Activated effector memory CD4-positive, alpha-beta T cell treated with anti-CD3 and anti-CD28 coated beads, Interleukin-2, amount 50 U/mL, for 16 hours (primary cell): ENCODE results near the gene EXOC6B.
"Not testable (repeated sequence)": the region's sequence is repeated elsewhere in the genome, so short reads cannot be mapped to it uniquely, and the experiment has no call there.

Experiments
- DNase-seq: peaks from one replicate; pipeline ENCODE4 v3.0.0-alpha.2; 2020

Gene EXOC6B

GRCh38 chr2:72535586-72535985 lies 290.2 kb downstream of the EXOC6B start:
- not testable (repeated sequence) for DNase-seq

DNA sequence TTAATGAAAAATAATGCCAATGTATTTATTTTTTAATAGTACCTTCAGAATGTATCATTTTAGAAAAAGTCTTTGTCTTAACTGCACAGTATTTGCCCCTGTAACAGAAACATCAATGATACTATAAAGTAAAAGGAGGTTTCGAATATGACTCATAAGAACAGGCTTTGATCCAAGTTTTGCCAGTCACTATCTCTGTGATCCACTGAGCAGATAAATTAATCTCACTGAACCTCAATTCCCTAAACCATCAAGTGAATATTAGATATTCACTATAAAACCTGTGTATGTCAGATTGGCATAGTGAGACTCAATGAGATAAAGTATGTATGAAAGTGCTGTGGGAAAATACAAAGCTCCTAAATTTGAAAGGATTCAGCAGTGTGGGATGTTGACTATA lies 292.1 kb downstream of the EXOC6B start:
- DNase-seq, result no peak

GRCh38 chr2:72527424-72527823 lies 298.4 kb downstream of the EXOC6B start:
- DNase-seq, result no peak

GRCh38 chr2:72526623-72527022 lies 299.2 kb downstream of the EXOC6B start:
- no peak for DNase-seq

GRCh38 chr2:72524071-72524470 lies 301.8 kb downstream of the EXOC6B start:
- no peak for DNase-seq

DNA sequence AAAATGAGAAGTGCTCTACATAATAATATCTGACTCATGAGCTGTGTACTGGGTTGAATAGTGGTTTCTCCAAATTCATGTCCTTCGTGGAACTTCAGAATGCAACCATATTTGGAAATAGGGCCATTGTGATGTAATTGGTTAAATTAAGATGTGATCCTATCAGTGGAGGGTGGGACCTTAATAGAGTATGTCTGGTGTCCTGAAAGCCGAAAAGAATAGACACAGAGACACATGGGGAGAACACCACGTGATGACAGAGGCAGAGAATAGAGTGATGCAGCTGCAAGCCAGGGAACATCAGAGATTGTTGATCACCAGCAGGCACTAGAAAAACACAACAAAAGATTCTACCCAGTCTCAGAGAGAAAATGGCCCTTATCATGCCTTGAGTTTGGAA lies 310.1 kb downstream of the EXOC6B start:
- no peak for DNase-seq

DNA sequence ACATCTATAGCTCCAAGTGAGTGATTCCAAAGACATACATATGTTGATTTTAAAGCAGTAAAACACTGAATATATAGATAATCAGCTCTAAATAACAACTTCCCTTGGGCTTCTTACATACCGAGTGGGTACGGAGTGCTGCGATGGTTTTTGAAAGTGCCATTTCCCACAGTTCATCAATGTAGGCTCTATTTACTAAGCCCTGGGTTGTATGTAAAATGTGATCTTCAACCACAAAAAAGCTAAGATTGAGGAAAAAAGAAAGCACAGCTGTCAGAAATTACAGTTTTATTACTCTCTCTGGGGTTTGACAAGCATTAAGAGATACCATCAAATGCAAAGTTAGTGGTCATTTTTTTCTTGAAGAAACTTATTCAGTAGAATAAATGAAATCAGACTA lies 312.8 kb downstream of the EXOC6B start:
- DNase-seq, result no peak

DNA sequence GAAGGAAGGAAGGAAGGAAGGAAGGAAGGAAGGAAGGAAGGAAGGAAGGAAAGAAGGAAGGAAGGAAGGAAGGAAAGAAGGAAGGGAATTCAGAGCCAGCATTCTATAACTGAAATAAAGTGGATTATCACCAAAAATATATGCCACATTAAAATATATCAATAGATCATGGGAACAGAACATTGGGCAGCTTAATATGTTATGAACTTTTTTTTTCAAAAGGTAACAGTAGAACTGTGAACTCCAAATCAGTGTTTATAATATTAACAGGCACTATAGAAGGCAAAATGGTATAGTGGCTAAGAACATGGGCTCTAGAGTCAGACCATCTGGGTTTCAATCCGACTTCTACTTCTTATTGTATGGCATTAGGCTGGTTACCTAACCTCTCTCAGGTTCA lies 313.5 kb downstream of the EXOC6B start:
- DNase-seq, result no peak

DNA sequence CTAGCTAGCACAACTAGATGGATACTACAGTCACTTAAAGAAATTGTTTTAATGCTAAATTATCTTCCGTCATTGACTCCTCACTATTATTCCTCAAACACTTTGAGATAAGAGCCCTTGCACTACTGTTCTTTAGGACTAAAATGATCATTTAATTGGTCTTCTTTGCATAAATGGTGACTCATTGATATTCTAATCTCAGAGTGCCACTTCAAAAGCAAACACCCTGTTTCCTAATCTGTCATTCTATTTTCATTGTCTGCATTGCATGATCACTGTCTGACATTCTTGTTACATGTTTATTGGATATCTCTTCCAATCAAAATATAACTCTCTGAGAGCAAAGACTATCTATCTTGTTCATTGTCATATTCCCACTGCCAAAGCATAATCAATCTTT lies 313.9 kb downstream of the EXOC6B start:
- DNase-seq, result no peak

DNA sequence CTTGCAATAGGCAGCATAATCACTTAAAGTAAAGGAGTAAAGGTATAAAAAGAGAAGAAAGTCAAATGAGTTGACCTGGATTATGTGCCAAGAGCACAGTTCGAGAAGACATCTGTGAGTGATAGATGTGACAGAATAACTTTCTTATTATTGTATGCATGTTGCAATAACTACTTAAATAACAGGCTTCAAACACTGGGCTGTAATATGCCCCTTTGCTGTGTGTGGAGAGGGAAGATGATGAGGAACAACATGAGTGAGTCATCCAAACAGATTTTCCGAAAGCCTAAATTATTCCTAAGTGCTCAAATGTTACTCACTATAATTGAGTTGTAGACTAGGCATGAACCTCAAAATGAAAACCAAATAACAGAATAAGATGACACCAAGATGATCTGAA lies 328.1 kb downstream of the EXOC6B start:
- no peak for DNase-seq

DNA sequence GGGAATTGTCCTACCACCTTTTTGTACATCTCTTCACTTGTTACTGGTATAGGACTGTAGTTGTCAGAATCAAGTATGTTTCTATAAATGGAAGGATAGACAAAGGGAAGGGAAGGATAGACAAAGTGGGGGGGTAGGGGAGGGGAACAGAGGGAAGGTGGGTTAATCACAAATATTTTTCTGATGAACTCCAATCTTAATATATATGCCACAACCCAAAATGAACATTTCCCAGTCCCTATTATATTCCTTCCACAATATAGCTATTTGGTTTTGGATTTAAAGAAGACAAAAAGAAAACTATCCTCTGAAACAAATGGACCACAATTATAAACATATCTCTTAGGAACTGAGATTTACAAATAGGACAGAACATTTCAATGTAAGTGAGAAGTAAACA lies 329.4 kb downstream of the EXOC6B start:
- no peak for DNase-seq

GRCh38 chr2:72494392-72494791 lies 331.4 kb downstream of the EXOC6B start:
- no peak for DNase-seq

- not testable (repeated sequence) for DNase-seq
Observed at GRCh38 chr2:72484622-72485021, 341.2 kb downstream of the EXOC6B start.

- no peak for DNase-seq
Observed at GRCh38 chr2:72483346-72483745, 342.5 kb downstream of the EXOC6B start.

DNA sequence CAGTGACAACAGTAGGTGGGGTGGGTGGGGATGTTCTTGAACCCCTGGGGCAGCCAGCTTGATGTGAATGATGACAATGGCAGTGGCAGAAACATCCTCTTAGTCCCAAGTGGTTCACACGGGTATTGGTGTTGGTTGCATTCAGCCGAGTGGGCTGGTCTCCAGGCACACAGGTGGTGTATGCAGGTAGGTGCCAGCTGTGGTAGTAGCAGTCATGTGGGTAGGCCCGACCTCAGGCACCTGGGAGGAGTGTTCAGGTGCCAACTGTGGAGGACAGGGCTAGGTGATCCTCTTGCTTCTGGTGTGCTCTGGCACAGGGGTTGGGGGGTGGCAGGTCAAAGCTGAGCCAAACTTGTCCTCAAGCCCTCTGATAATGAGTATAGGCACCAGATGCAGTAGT lies 350.6 kb downstream of the EXOC6B start:
- DNase-seq, result no peak

- no peak for DNase-seq
Observed at GRCh38 chr2:72457801-72458516, 367.9 kb downstream of the EXOC6B start.

GRCh38 chr2:72454189-72454588 lies 371.6 kb downstream of the EXOC6B start:
- DNase-seq, result no peak

DNA sequence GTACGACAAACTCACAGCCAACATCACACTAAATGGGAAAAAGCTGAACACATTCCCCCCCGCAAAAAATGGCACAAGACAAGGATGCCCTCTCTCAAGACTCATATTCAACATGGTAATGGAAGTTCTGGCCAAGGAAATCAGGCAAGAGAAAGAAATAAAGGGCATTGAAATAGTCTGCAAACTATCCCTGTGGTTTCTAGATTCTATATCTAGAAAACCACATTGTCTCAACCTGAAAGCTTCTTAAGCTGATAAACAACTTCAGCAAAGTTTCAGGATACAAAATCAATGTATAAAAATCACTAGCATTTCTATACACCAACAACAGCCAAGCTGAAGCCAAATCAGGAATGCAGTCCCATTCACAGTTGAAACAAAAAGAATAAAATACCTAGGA lies 383.6 kb downstream of the EXOC6B start:
- DNase-seq, result no peak

- no peak for DNase-seq
Observed at GRCh38 chr2:72439892-72440291, 385.9 kb downstream of the EXOC6B start.

DNA sequence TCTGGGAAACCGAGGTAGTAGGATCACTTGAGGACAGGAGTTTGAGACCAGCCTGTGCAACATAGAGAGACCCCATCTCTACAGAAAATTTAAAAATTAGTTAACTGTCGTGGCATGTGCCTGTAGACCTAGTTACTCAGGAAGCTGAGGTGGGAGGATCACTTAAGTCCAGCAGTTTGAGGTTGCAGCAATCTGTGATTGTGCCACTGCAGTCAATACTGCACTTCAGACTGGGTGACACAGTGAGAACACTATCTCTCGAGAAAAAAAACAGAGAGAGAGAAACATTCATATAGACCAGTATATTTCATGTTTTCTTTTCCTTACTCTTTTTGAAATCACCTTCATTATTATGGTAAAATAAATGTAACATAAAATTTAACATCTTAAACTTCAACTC lies 387.5 kb downstream of the EXOC6B start:
- no peak for DNase-seq

GRCh38 chr2:72431737-72432136 lies 394.1 kb downstream of the EXOC6B start:
- no peak for DNase-seq

- DNase-seq, result no peak
Observed at GRCh38 chr2:72427022-72427861, 398.6 kb downstream of the EXOC6B start.

DNA sequence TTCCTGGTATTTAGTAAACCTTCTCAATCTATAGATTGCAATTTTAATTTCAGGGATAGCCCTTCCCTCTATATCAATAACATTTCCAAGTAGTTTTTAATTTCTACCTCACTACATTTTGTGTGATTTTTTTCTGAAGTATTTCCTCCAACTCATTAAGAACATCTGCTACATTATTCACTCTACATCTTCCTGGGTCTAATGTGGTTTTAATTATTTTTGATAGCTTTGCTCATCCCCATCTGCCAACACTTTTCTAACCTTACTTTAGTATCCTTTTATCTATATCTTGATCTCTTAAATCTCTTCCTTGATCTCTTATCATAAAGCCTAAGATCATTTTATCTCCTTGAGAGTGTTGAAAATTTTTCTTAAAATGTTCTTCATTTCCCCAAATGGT lies 399.8 kb downstream of the EXOC6B start:
- DNase-seq, result no peak

DNA sequence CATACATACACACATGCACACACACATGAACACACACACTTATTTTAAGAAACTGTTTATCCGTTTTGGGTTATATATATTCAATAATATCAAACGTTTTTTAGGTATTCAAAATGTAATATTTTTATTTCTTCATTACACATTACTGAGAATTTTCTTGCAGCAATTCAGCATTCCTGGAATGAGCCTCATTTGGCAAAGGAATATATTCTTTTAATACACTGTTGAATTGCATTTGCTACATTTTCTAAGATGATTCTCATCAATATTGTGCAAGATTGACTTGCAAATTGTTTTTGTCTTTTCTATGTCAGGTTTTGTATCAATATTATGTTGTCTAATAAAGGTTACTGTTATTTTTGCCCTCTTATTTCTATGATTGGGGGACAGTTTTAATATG lies 402.1 kb downstream of the EXOC6B start:
- no peak for DNase-seq
